Heart left ventricle (tissue), 13 donors: Measurements from ENCODE around the gene OSBPL9.

ENCODE experiments used
- CTCF ChIP-seq, 12 donors: fragments of 200-600 bp; sonication (generic) in 4 of 12; IDR thresholded peaks; one replicate each; pipeline versions ENCODE4 v1.5.0 to v1.8.0; 2018 to 2022; ENCODE audit warnings: antibody characterized with exemption in 12 of 12, mild to moderate bottlenecking in 5 of 12
- POLR2A ChIP-seq, 2 donors: fragments of 450-650 bp; IDR thresholded peaks; one replicate each; pipeline ENCODE4 v1.6.1; 2017; ENCODE audit warnings: antibody characterized with exemption in 2 of 2, mild to moderate bottlenecking in 2 of 2, moderate library complexity in 2 of 2
- donor health status: ischemic (EF 13 %, LVEDD 7.1; RV severe dilation, severe dysfunction).
- donor health status: DM: no; HTN: yes; CAD: no.
- donor health status: DM: no; HTN: no; CAD: no.
- donor health status: ischemic (EF 25% LVEDD 6.9; RV normal size, moderate dysfunction).
- donor health status: ischemic (EF 25% LVEDD 5.7; RV mildly dilated, moderate dysfunction).
- donor health status: ischemic (EF 35%, LVEDD 5.7; RV mildly dilated, moderate dysfunction).
- donor health status: nonischemic (EF 11% LVEDD 7.7; RV severe dilation, severe dysfunction).
- donor health status: DM: yes; HTN: yes; CAD: no.
- donor health status: PGD.
- donor health status: ischemic (EF 29% LVEDD 5.4; RV normal size, mild dysfunction).
- donor health status: nonischemic (EF 23%, LVEDD 6.1; RV moderate dilation, normal function).

GRCh38 chr1:51756290-51756689, 139.4 kb downstream of the OSBPL9 start:
- TF ChIP-seq POLR2A (IDR thresholded peaks at IDR 0.05) (no peak), CTCF (IDR thresholded peaks at IDR 0.05) (no peak)
